ENCODE data around the gene PRRX1.

PRRX1 gene

DNA sequence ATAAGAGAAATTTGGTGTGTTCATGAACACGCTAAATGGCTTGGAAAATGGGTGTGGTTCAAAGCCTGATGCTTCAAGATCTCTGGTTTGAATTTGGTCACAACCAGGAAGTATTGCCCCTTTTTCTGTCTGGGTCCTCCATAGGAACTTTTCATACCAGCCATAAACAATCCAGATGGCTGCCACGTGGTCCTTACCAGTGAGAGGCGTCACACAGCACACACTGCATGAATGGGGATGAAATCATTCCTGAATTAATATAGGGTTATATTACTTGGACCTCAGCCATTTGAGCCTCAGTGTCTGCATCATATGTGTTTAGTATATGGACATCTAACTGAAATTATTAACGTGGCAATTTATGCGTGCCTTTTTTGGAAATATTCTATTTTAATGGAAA lies 64.0 kb downstream of the PRRX1 start:
- TF ChIP-seq SUZ12 (IDR thresholded peaks at IDR 0.05; ENCODE audit: extremely low read depth, insufficient read depth, insufficient read length) (no peak), ZNF274 (IDR thresholded peaks at IDR 0.05; ENCODE audit: low read depth, low read length) (no peak), YY1 (IDR thresholded peaks at IDR 0.05; ENCODE audit: insufficient read depth, insufficient read length) (no peak)
- DNase-seq (ENCODE audit: low read depth, low spot score), result no peak
- H3K36me3 ChIP-seq (ENCODE audit: insufficient read depth, insufficient read length, low read length), result no peaks in the 10 kb centered on the region
- H3K27me3 ChIP-seq (ENCODE audit: insufficient read depth, insufficient read length), result no peaks in the 10 kb centered on the region
- no peak overlapping the region for H3K9ac ChIP-seq (ENCODE audit: insufficient read length, low read depth)
- no peaks in the 10 kb centered on the region for H3K4me1 ChIP-seq (ENCODE audit: insufficient read depth, insufficient read length)
- H3K9me3 ChIP-seq (ENCODE audit: insufficient read depth, low read length), result no peaks in the 10 kb centered on the region
- H3K4me3 ChIP-seq (ENCODE audit: insufficient read length, low read depth), result no peak overlapping the region

DNA sequence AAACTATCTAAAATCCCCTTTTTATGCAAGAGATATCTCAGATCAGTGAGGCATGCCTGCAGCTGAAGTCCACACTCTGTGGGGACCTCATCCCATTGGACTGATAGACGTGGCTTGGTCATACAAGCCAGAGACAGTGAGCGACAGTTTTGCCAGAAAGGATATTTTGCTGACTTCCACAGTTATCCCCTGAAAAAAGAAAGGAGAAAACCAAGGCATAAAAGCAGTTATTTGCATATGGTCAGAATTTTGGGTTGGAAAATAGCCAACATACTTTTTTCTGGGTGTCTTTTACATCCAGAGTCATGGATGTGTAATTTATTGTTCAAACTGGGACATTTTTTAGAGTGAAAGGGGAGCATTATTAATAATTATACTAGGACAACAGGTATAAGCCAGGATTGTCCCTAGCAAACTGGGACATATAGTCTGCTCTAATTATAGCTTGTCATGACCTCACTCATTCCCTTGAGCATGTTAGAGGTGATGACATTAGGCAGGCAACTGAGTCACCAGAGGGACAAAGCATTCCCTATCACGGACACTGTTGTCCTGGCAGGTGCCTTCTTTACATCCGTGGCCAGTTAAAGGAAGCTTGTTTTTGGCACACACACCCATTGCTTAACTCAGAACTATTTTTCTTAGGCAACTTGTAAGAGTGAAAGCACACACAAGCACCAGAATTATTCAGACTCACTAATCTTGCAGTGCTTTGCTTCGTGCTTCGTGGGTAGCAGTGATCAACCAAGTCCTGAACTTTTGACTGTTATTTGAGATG lies 65.5 kb downstream of the PRRX1 start:
- Histone ChIP-seq H3K36me3 (ENCODE audit: insufficient read depth, insufficient read length, low read length) (no peaks in the 10 kb centered on the region), H3K4me1 (ENCODE audit: insufficient read depth, insufficient read length) (no peaks in the 10 kb centered on the region), H3K27me3 (ENCODE audit: insufficient read depth, insufficient read length) (no peaks in the 10 kb centered on the region), H3K4me3 (ENCODE audit: insufficient read length, low read depth) (no peak overlapping the region), H3K9me3 (ENCODE audit: insufficient read depth, low read length) (no peaks in the 10 kb centered on the region), H3K9ac (ENCODE audit: insufficient read length, low read depth) (no peak overlapping the region)
- TF ChIP-seq YY1 (IDR thresholded peaks at IDR 0.05; ENCODE audit: insufficient read depth, insufficient read length) (no peak), ZNF274 (IDR thresholded peaks at IDR 0.05; ENCODE audit: low read depth, low read length) (no peak), SUZ12 (IDR thresholded peaks at IDR 0.05; ENCODE audit: extremely low read depth, insufficient read depth, insufficient read length) (no peak)
- no peak for DNase-seq (ENCODE audit: low read depth, low spot score)

DNA sequence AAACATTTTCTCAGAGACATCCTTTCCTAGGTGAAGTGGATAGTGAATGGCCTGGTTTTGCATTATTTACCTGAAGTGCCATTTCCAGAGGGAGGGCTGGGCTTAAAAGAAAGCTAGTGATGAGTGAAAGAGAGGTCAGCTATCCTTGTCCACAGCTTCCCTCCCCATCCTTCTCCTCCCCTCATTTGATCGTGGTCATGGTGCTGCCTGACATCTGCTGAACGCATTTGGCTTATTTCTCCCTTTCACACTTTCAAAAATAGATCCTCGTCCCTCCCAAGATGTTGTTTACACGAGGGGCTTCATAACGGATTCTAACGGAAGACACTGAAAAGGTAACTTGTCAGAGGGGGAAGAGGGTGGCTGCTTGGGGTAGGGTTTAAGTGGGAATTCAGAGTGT lies 66.1 kb downstream of the PRRX1 start:
- no peak for TF ChIP-seq YY1 (IDR thresholded peaks at IDR 0.05; ENCODE audit: insufficient read depth, insufficient read length)
- TF ChIP-seq ZNF274 (IDR thresholded peaks at IDR 0.05; ENCODE audit: low read depth, low read length), result no peak
- TF ChIP-seq SUZ12 (IDR thresholded peaks at IDR 0.05; ENCODE audit: extremely low read depth, insufficient read depth, insufficient read length), result no peak
- Histone ChIP-seq H3K27me3 (ENCODE audit: insufficient read depth, insufficient read length) (no peaks in the 10 kb centered on the region), H3K4me3 (ENCODE audit: insufficient read length, low read depth) (no peak overlapping the region), H3K9me3 (ENCODE audit: insufficient read depth, low read length) (no peaks in the 10 kb centered on the region), H3K9ac (ENCODE audit: insufficient read length, low read depth) (no peak overlapping the region), H3K36me3 (ENCODE audit: insufficient read depth, insufficient read length, low read length) (no peaks in the 10 kb centered on the region), H3K4me1 (ENCODE audit: insufficient read depth, insufficient read length) (no peaks in the 10 kb centered on the region)
- DNase-seq (ENCODE audit: low read depth, low spot score), result no peak

GRCh38 chr1:170730438-170730837 lies 66.5 kb downstream of the PRRX1 start:
- Histone ChIP-seq H3K9me3 (ENCODE audit: insufficient read depth, low read length) (no peaks in the 10 kb centered on the region), H3K27me3 (ENCODE audit: insufficient read depth, insufficient read length) (no peaks in the 10 kb centered on the region), H3K4me3 (ENCODE audit: insufficient read length, low read depth) (no peak overlapping the region), H3K36me3 (ENCODE audit: insufficient read depth, insufficient read length, low read length) (no peaks in the 10 kb centered on the region), H3K4me1 (ENCODE audit: insufficient read depth, insufficient read length) (no peaks in the 10 kb centered on the region), H3K9ac (ENCODE audit: insufficient read length, low read depth) (no peak overlapping the region)
- DNase-seq (ENCODE audit: low read depth, low spot score), result no peak
- TF ChIP-seq YY1 (IDR thresholded peaks at IDR 0.05; ENCODE audit: insufficient read depth, insufficient read length) (no peak), ZNF274 (IDR thresholded peaks at IDR 0.05; ENCODE audit: low read depth, low read length) (no peak), SUZ12 (IDR thresholded peaks at IDR 0.05; ENCODE audit: extremely low read depth, insufficient read depth, insufficient read length) (no peak)

GRCh38 chr1:170731566-170732251 lies 67.8 kb downstream of the PRRX1 start:
- no peak for DNase-seq (ENCODE audit: low read depth, low spot score)
- TF ChIP-seq YY1 (IDR thresholded peaks at IDR 0.05; ENCODE audit: insufficient read depth, insufficient read length) (no peak), SUZ12 (IDR thresholded peaks at IDR 0.05; ENCODE audit: extremely low read depth, insufficient read depth, insufficient read length) (no peak), ZNF274 (IDR thresholded peaks at IDR 0.05; ENCODE audit: low read depth, low read length) (no peak)
- no peak overlapping the region for H3K9ac ChIP-seq (ENCODE audit: insufficient read length, low read depth)
- H3K4me1 ChIP-seq (ENCODE audit: insufficient read depth, insufficient read length), result no peaks in the 10 kb centered on the region
- no peaks in the 10 kb centered on the region for H3K9me3 ChIP-seq (ENCODE audit: insufficient read depth, low read length)
- no peak overlapping the region for H3K4me3 ChIP-seq (ENCODE audit: insufficient read length, low read depth)
- no peaks in the 10 kb centered on the region for H3K27me3 ChIP-seq (ENCODE audit: insufficient read depth, insufficient read length)
- no peaks in the 10 kb centered on the region for H3K36me3 ChIP-seq (ENCODE audit: insufficient read depth, insufficient read length, low read length)

GRCh38 chr1:170732252-170732588 lies 68.3 kb downstream of the PRRX1 start:
- Histone ChIP-seq H3K9ac (ENCODE audit: insufficient read length, low read depth) (no peak overlapping the region), H3K4me1 (ENCODE audit: insufficient read depth, insufficient read length) (no peaks in the 10 kb centered on the region), H3K4me3 (ENCODE audit: insufficient read length, low read depth) (no peak overlapping the region), H3K27me3 (ENCODE audit: insufficient read depth, insufficient read length) (no peaks in the 10 kb centered on the region), H3K36me3 (ENCODE audit: insufficient read depth, insufficient read length, low read length) (no peaks in the 10 kb centered on the region), H3K9me3 (ENCODE audit: insufficient read depth, low read length) (no peaks in the 10 kb centered on the region)
- no peak for DNase-seq (ENCODE audit: low read depth, low spot score)
- TF ChIP-seq SUZ12 (IDR thresholded peaks at IDR 0.05; ENCODE audit: extremely low read depth, insufficient read depth, insufficient read length), result no peak
- no peak for TF ChIP-seq YY1 (IDR thresholded peaks at IDR 0.05; ENCODE audit: insufficient read depth, insufficient read length)
- TF ChIP-seq ZNF274 (IDR thresholded peaks at IDR 0.05; ENCODE audit: low read depth, low read length), result no peak

DNA sequence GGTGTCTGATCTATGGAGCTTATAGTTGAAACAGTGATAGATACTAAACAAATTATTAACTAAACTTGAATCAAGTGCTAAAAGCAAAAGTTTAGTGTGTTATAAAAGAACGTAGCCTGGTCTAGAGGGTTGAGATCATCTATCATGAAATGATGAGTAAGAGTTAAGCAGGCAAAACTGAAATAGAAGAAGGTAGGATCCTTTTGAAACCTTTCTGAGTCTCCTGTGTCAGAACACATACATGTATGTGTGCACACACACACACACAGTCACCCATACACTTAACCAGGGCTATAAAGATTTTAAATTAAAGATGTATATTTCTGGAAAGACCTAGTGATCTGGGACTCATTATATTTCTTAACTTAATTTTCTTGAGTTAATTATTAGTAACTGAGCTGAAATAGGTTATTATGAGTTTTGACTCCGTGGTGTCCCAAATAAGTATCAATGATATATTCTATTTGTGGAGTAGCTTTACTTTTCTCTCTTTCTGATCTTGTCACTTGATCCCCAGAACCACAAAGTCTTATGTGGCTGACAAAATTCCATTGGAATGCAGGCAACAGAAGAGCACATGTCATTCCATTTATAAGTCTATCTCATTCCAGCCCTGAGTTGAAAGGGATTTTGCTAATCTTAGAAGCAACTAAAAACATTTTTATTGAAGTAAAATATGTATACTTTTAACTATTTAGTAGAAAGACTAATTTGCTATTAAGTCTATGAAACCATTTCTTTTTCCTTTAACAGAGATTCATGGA lies 70.7 kb downstream of the PRRX1 start:
- no peak for TF ChIP-seq ZNF274 (IDR thresholded peaks at IDR 0.05; ENCODE audit: low read depth, low read length)
- no peak overlapping the region for H3K9ac ChIP-seq (ENCODE audit: insufficient read length, low read depth)
- DNase-seq (ENCODE audit: low read depth, low spot score), result no peak
- no peaks in the 10 kb centered on the region for H3K9me3 ChIP-seq (ENCODE audit: insufficient read depth, low read length)
- H3K36me3 ChIP-seq (ENCODE audit: insufficient read depth, insufficient read length, low read length), result no peaks in the 10 kb centered on the region
- no peaks in the 10 kb centered on the region for H3K27me3 ChIP-seq (ENCODE audit: insufficient read depth, insufficient read length)
- H3K4me3 ChIP-seq (ENCODE audit: insufficient read length, low read depth), result no peak overlapping the region
- H3K4me1 ChIP-seq (ENCODE audit: insufficient read depth, insufficient read length), result no peaks in the 10 kb centered on the region
